Mesendoderm (in vitro differentiated cells): ENCODE results near the gene MVP.

Experiments used
- DNase-seq: peaks from one replicate; pipeline ENCODE4 v3.0.0; 2013
- H2AK5ac ChIP-seq: 2 replicates; pipeline ENCODE4 v1.6.1; 2013; ENCODE audit warnings: low read length, inconsistent platforms
- H2BK120ac ChIP-seq: 2 replicates; pipeline ENCODE4 v1.6.1; 2013; ENCODE audit warnings: low read depth, mild to moderate bottlenecking, low read length, moderate library complexity, mixed read lengths
- H2BK15ac ChIP-seq: replicated peaks from 2 replicates; pipeline ENCODE4 v1.6.1; 2013; ENCODE audit warnings: low read depth, mild to moderate bottlenecking, moderate library complexity
- H2BK5ac ChIP-seq: 2 replicates; pipeline ENCODE4 v1.6.1; 2013; ENCODE audit warnings: low read length, inconsistent platforms
- H3K18ac ChIP-seq: 2 replicates; pipeline ENCODE4 v1.6.1; 2013; ENCODE audit warnings: mild to moderate bottlenecking, low read length, mixed read lengths
- H3K23ac ChIP-seq: one replicate; pipeline ENCODE4 v1.6.1; 2013; ENCODE audit warnings: low read length
- H3K27ac ChIP-seq: 2 replicates; pipeline ENCODE4 v1.5.1; 2013; ENCODE audit warnings: low read depth, mild to moderate bottlenecking, inconsistent platforms, low read length, moderate library complexity
- H3K27me3 ChIP-seq: 2 replicates; pipeline ENCODE4 v1.6.1; 2013; ENCODE audit warnings: low read length, control low read depth, mild to moderate bottlenecking, inconsistent platforms; ENCODE audit not compliant: insufficient read depth, poor library complexity
- H3K36me3 ChIP-seq: 2 replicates; pipeline ENCODE4 v1.6.1; 2013; ENCODE audit warnings: low read length, inconsistent platforms; ENCODE audit not compliant: control insufficient read depth, insufficient read depth
- H3K4ac ChIP-seq: one replicate; pipeline ENCODE4 v1.6.1; 2013; ENCODE audit warnings: low read depth, mild to moderate bottlenecking, low read length, moderate library complexity
- H3K4me1 ChIP-seq: 2 replicates; pipeline ENCODE4 v1.6.1; 2013; ENCODE audit warnings: low read depth, low read length, inconsistent platforms; ENCODE audit not compliant: control insufficient read depth
- H3K4me2 ChIP-seq: 2 replicates; pipeline ENCODE4 v1.6.1; 2013; ENCODE audit warnings: low read length
- H3K4me3 ChIP-seq: 2 replicates; pipeline ENCODE4 v1.5.1; 2013; ENCODE audit warnings: mild to moderate bottlenecking, low read length
- H3K56ac ChIP-seq: one replicate; pipeline ENCODE4 v1.6.1; 2013; ENCODE audit warnings: low read length
- H3K79me1 ChIP-seq: 2 replicates; pipeline ENCODE4 v1.6.1; 2013; ENCODE audit warnings: low read length, inconsistent platforms
- H3K79me2 ChIP-seq: 2 replicates; pipeline ENCODE4 v1.6.1; 2013; ENCODE audit warnings: mild to moderate bottlenecking, low read length; ENCODE audit not compliant: control insufficient read depth, insufficient read depth
- H3K9ac ChIP-seq: 2 replicates; pipeline ENCODE4 v1.6.1; 2013; ENCODE audit warnings: low read length, inconsistent platforms
- H4K5ac ChIP-seq: one replicate; pipeline ENCODE4 v1.6.1; 2013; ENCODE audit warnings: low read length
- H4K8ac ChIP-seq: one replicate; pipeline ENCODE4 v1.6.1; 2013; ENCODE audit warnings: low read depth, mild to moderate bottlenecking, control low read depth, low read length, moderate library complexity
- WGBS: extraction: QIAGEN DNeasy Blood & Tissue Kit; methylation state at CpG from one replicate; pipeline ENCODE4 v1.1.7; 2013; ENCODE audit warnings: low lambda C conversion rate, missing lambda C conversion rate; ENCODE audit not compliant: insufficient coverage; ENCODE audit errors: extremely low coverage; 5-methylcytosine and 5-hydroxymethylcytosine counted together

MVP gene

GRCh38 chr16:29813644-29814562 lies 6.4 kb upstream of the MVP start:
- H2BK15ac ChIP-seq = no peak overlapping the region
- H3K79me2 ChIP-seq = peaks cover 17% of the 10 kb centered on the region
- H3K4ac ChIP-seq = no peak overlapping the region
- H3K9ac ChIP-seq = peak overlapping the region; percentile 76
- H3K36me3 ChIP-seq = peaks cover 3% of the 10 kb centered on the region
- H3K4me1 ChIP-seq = peaks cover 23% of the 10 kb centered on the region
- H3K79me1 ChIP-seq = peaks cover 4% of the 10 kb centered on the region
- no peak overlapping the region for H4K5ac ChIP-seq
- H4K8ac ChIP-seq = no peak overlapping the region
- H3K23ac ChIP-seq = peak overlapping the region; percentile 59
- peak overlapping the region; percentile 86 for H3K56ac ChIP-seq
- H2BK120ac ChIP-seq = no peak overlapping the region
- H3K27ac ChIP-seq = no peak overlapping the region
- H2AK5ac ChIP-seq = peak overlapping the region; percentile 95
- H3K4me3 ChIP-seq = no peak overlapping the region
- H3K27me3 ChIP-seq = no peaks in the 10 kb centered on the region
- peak overlapping the region; percentile 25 for H3K4me2 ChIP-seq
- WGBS = no CpG with 5 or more reads among the region's 24 CpGs
- no peak for DNase-seq
- H2BK5ac ChIP-seq = no peak overlapping the region
- H3K18ac ChIP-seq = no peak overlapping the region

GRCh38 chr16:29814592-29814991 lies 5.7 kb upstream of the MVP start:
- Histone ChIP-seq H3K18ac (no peak overlapping the region), H2BK15ac (no peak overlapping the region), H3K56ac (peak overlapping the region; percentile 86), H3K36me3 (peaks cover 4% of the 10 kb centered on the region), H3K79me1 (peaks cover 5% of the 10 kb centered on the region), H3K27ac (no peak overlapping the region), H3K4ac (no peak overlapping the region), H2AK5ac (peak overlapping the region; percentile 95), H4K8ac (no peak overlapping the region), H2BK5ac (no peak overlapping the region), H3K23ac (no peak overlapping the region), H3K4me3 (no peak overlapping the region), H3K9ac (peak overlapping the region; percentile 76), H3K27me3 (no peaks in the 10 kb centered on the region), H3K79me2 (peaks cover 14% of the 10 kb centered on the region), H2BK120ac (no peak overlapping the region), H3K4me1 (peaks cover 22% of the 10 kb centered on the region), H4K5ac (no peak overlapping the region), H3K4me2 (peak overlapping the region; percentile 60)
- no peak for DNase-seq
- WGBS = no CpG with 5 or more reads among the region's 5 CpGs

- Histone ChIP-seq H3K27ac (peak overlapping the region; percentile 2), H3K56ac (peak overlapping the region; percentile 86), H4K8ac (no peak overlapping the region), H3K4ac (peak overlapping the region; percentile 11), H3K27me3 (no peaks in the 10 kb centered on the region), H3K4me3 (peak overlapping the region; percentile 48), H3K9ac (peak overlapping the region; percentile 76), H3K79me2 (peaks cover 11% of the 10 kb centered on the region), H2BK15ac (no peak overlapping the region), H2BK5ac (no peak overlapping the region), H3K18ac (peak overlapping the region; percentile 6), H2AK5ac (peak overlapping the region; percentile 95), H3K79me1 (peaks cover 5% of the 10 kb centered on the region), H3K36me3 (peaks cover 4% of the 10 kb centered on the region), H2BK120ac (no peak overlapping the region), H3K23ac (no peak overlapping the region), H3K4me2 (peak overlapping the region; percentile 88), H3K4me1 (peaks cover 20% of the 10 kb centered on the region), H4K5ac (no peak overlapping the region)
- WGBS = no CpG with 5 or more reads among the region's 39 CpGs
- peak; percentile 59 for DNase-seq
Measured at GRCh38 chr16:29815032-29815721, 5.1 kb upstream of the MVP start.

- H3K9ac ChIP-seq = peak within 1 kb of the TSS; percentile 99
- H3K4ac ChIP-seq = peak within 1 kb of the TSS; percentile 88
- peak within 1 kb of the TSS; percentile 88 for H3K4me2 ChIP-seq
- H3K27ac ChIP-seq = peak within 1 kb of the TSS; percentile 76
- H2BK120ac ChIP-seq = no peak within 1 kb of the TSS
- H3K27me3 ChIP-seq = no peaks in the 10 kb centered on the region
- H3K23ac ChIP-seq = peak within 1 kb of the TSS; percentile 81
- H3K4me3 ChIP-seq = peak within 1 kb of the TSS; percentile 92
- no CpG with 5 or more reads among the region's 70 CpGs for WGBS
- no peak within 1 kb of the TSS for H2BK15ac ChIP-seq
- peaks cover 17% of the 10 kb centered on the region for H3K4me1 ChIP-seq
- peaks cover 11% of the 10 kb centered on the region for H3K79me2 ChIP-seq
- peak within 1 kb of the TSS; percentile 95 for H2BK5ac ChIP-seq
- peaks cover 5% of the 10 kb centered on the region for H3K79me1 ChIP-seq
- H3K56ac ChIP-seq = peak within 1 kb of the TSS; percentile 93
- peak; percentile 100 for DNase-seq
- peak within 1 kb of the TSS; percentile 10 for H3K18ac ChIP-seq
- peak within 1 kb of the TSS; percentile 42 for H4K5ac ChIP-seq
- peak within 1 kb of the TSS; percentile 28 for H2AK5ac ChIP-seq
- H4K8ac ChIP-seq = peak within 1 kb of the TSS; percentile 82
- peaks cover 2% of the 10 kb centered on the region for H3K36me3 ChIP-seq
Measured at GRCh38 chr16:29815793-29816693, 4.2 kb upstream of the MVP start, which contains the start of gene PAGR1. PAGR1 (plus strand) TSS chr16:29816152; CDS start chr16:29816526, 374 bp downstream.

GRCh38 chr16:29816694-29817441 lies 3.4 kb upstream of the MVP start:
- peaks cover 5% of the 10 kb centered on the region for H3K79me1 ChIP-seq
- no peak overlapping the region for H2BK15ac ChIP-seq

More at GRCh38 chr16:29816694-29817441, 3.4 kb upstream of the MVP start:
- peak overlapping the region; percentile 81 for H3K23ac ChIP-seq
- peak overlapping the region; percentile 99 for H3K9ac ChIP-seq
- H2BK120ac ChIP-seq = no peak overlapping the region
- H3K27me3 ChIP-seq = no peaks in the 10 kb centered on the region
- peak overlapping the region; percentile 93 for H3K56ac ChIP-seq
- peak overlapping the region; percentile 57 for H3K4me2 ChIP-seq
- peak overlapping the region; percentile 10 for H3K18ac ChIP-seq
- no CpG with 5 or more reads among the region's 37 CpGs for WGBS
- peak overlapping the region; percentile 82 for H4K8ac ChIP-seq
- H4K5ac ChIP-seq = peak overlapping the region; percentile 42
- peaks cover 2% of the 10 kb centered on the region for H3K36me3 ChIP-seq
- H2AK5ac ChIP-seq = peak overlapping the region; percentile 28
- H3K4me3 ChIP-seq = peak overlapping the region; percentile 92
- peak; percentile 80 for DNase-seq
- peak overlapping the region; percentile 95 for H2BK5ac ChIP-seq
- H3K4me1 ChIP-seq = peaks cover 19% of the 10 kb centered on the region
- peak overlapping the region; percentile 88 for H3K4ac ChIP-seq
- H3K27ac ChIP-seq = peak overlapping the region; percentile 76
- peaks cover 11% of the 10 kb centered on the region for H3K79me2 ChIP-seq
